SK-N-SH (cell line): ENCODE measurements around the gene OR5B2. TPM values are rescaled to one million over a fixed set of nuclear protein-coding genes. Genes with fewer than 3 reads are reported as not detected.

Experiments
- CTCF ChIA-PET: fragments of 300-600, 350-600 bp; formaldehyde crosslinking; extraction: SDS; loops from one replicate; lab custom pipeline; 2021; lab: Yijun Ruan, JAX
- POLR2A ChIA-PET: fragments of 350-600 bp; sonication (Branson Sonifier 250); formaldehyde crosslinking; extraction: SDS; loops from one replicate; lab custom pipeline; 2020; ENCODE audit warnings: antibody characterized with exemption, inconsistent platforms; lab: Yijun Ruan, JAX
- DNase-seq: peaks from one replicate; pipeline ENCODE4 v3.0.0; 2012
- H2AFZ ChIP-seq: fragments of 200-600 bp; sonication (generic); 2 replicates; pipeline ENCODE4 v1.8.1; 2016; ENCODE audit warnings: antibody characterized with exemption, mild to moderate bottlenecking, low read depth
- H3F3A ChIP-seq: fragments of 200-600 bp; sonication (generic); replicated peaks from 2 replicates; pipeline ENCODE3; 2016; ENCODE audit warnings: antibody characterized with exemption, mild to moderate bottlenecking; ENCODE audit not compliant: insufficient read depth
- H3K27ac ChIP-seq, 2 experiments: fragments of 200-500 bp in 1 of 2; fragments of 200-600 bp in 1 of 2; sonication (Bioruptor generic) in 1 of 2; sonication (generic), shearing (Covaris generic) in 1 of 2; 2 replicates each; pipeline versions ENCODE4 v1.5.1 to v1.6.1; 2014 to 2016; ENCODE audit warnings: low read depth in 2 of 2, inconsistent platforms in 1 of 2, low read length in 1 of 2, mild to moderate bottlenecking in 1 of 2, mixed read lengths in 1 of 2
- H3K27me3 ChIP-seq: fragments of 200-600 bp; sonication (generic), shearing (Covaris generic); 2 replicates; pipeline ENCODE4 v1.6.1; 2016; ENCODE audit warnings: mixed run types; ENCODE audit not compliant: insufficient read depth
- H3K36me3 ChIP-seq, 2 experiments: fragments of 200-500 bp in 1 of 2; fragments of 200-600 bp in 1 of 2; sonication (Bioruptor generic) in 1 of 2; sonication (generic) in 1 of 2; replicated peaks in 1 of 2; 2 replicates each; pipeline versions ENCODE3 to v1.5.1; 2014 to 2016; ENCODE audit warnings: low read length in 1 of 2, mild to moderate bottlenecking in 1 of 2; ENCODE audit not compliant: insufficient read depth in 2 of 2, control insufficient read depth in 1 of 2
- H3K4me1 ChIP-seq, 2 experiments: fragments of 200-500 bp in 1 of 2; fragments of 200-600 bp in 1 of 2; sonication (Bioruptor generic) in 1 of 2; sonication (generic), shearing (Covaris generic) in 1 of 2; 2 replicates each; pipeline versions ENCODE4 v1.5.1 to v1.6.1; 2014 to 2016; ENCODE audit warnings: low read depth in 1 of 2, low read length in 1 of 2, mixed run types in 1 of 2; ENCODE audit not compliant: insufficient read depth in 2 of 2, control insufficient read depth in 1 of 2
- H3K4me2 ChIP-seq: fragments of 200-600 bp; sonication (generic), shearing (Covaris generic); 2 replicates; pipeline ENCODE4 v1.6.1; 2017; ENCODE audit warnings: mixed run types
- H3K4me3 ChIP-seq, 2 experiments: fragments of 200-500 bp in 1 of 2; fragments of 200-600 bp in 1 of 2; sonication (Bioruptor generic) in 1 of 2; sonication (generic), shearing (Covaris generic) in 1 of 2; 2 replicates each; pipeline versions ENCODE4 v1.5.1 to v1.8.1; 2014 to 2016; ENCODE audit warnings: low read depth in 2 of 2, inconsistent platforms in 1 of 2, low read length in 1 of 2, mild to moderate bottlenecking in 1 of 2, mixed read lengths in 1 of 2, moderate library complexity in 1 of 2
- H3K79me2 ChIP-seq: fragments of 200-600 bp; sonication (generic); 2 replicates; pipeline ENCODE4 v1.8.1; 2017; ENCODE audit warnings: mild to moderate bottlenecking; ENCODE audit not compliant: insufficient read depth
- H3K9ac ChIP-seq: fragments of 200-600 bp; sonication (generic); 2 replicates; pipeline ENCODE4 v1.6.1; 2017; ENCODE audit warnings: mixed run types
- H3K9me2 ChIP-seq: fragments of 200-600 bp; sonication (generic); 2 replicates; pipeline ENCODE4 v1.6.1; 2017; ENCODE audit warnings: mixed run types
- H3K9me3 ChIP-seq: fragments of 200-600 bp; sonication (generic); 2 replicates; pipeline ENCODE4 v1.6.1; 2017; ENCODE audit warnings: mixed run types, mild to moderate bottlenecking, moderate library complexity
- H4K20me1 ChIP-seq: fragments of 200-600 bp; sonication (generic); 2 replicates; pipeline ENCODE4 v1.6.1; 2017; ENCODE audit warnings: mild to moderate bottlenecking, mixed run types; ENCODE audit not compliant: insufficient read depth
- EP300 ChIP-seq, 2 experiments: IDR thresholded peaks; 2 replicates each; pipeline versions ENCODE4 v1.4.0 to v1.6.1; 2012; ENCODE audit warnings: borderline replicate concordance in 1 of 2, low read depth in 1 of 2, low read length in 1 of 2
- FOSL2 ChIP-seq: IDR thresholded peaks from 2 replicates; pipeline ENCODE4 v1.4.0; 2012; ENCODE audit warnings: low read depth, mild to moderate bottlenecking, moderate library complexity, borderline replicate concordance
- JUND ChIP-seq: IDR thresholded peaks from 2 replicates; pipeline ENCODE4 v1.4.0; 2012
- MAX ChIP-seq: IDR thresholded peaks from 2 replicates; pipeline ENCODE4 v1.4.0; 2012; ENCODE audit warnings: low read depth
- MEF2A ChIP-seq: IDR thresholded peaks from 2 replicates; pipeline ENCODE4 v1.4.0; 2012; ENCODE audit warnings: low read depth, borderline replicate concordance
- MXI1 ChIP-seq: IDR thresholded peaks from 2 replicates; pipeline ENCODE4 v1.6.1; 2012; ENCODE audit warnings: mild to moderate bottlenecking, low read depth, low read length, improper control_type of control experiment
- NFIC ChIP-seq: IDR thresholded peaks from 2 replicates; pipeline ENCODE4 v1.4.0; 2012; ENCODE audit warnings: borderline replicate concordance
- NRF1 ChIP-seq: IDR thresholded peaks from 2 replicates; pipeline ENCODE4 v1.6.1; 2012; ENCODE audit warnings: low read depth, mild to moderate bottlenecking, low read length
- POLR2AphosphoS5 ChIP-seq: IDR thresholded peaks from 2 replicates; pipeline ENCODE4 v1.6.1; 2012; ENCODE audit warnings: low read depth, low read length
- RAD21 ChIP-seq: IDR thresholded peaks from 2 replicates; pipeline ENCODE4 v1.6.1; 2012; ENCODE audit warnings: mild to moderate bottlenecking, low read length
- RCOR1 ChIP-seq: fragments of 150-350 bp; IDR thresholded peaks from 2 replicates; pipeline ENCODE4 v1.6.1; 2017; ENCODE audit warnings: antibody characterized with exemption, low read length
- RXRA ChIP-seq: IDR thresholded peaks from 2 replicates; pipeline ENCODE4 v1.4.0; 2012; ENCODE audit warnings: low read depth, mild to moderate bottlenecking, borderline replicate concordance
- SIN3A ChIP-seq: IDR thresholded peaks from 2 replicates; pipeline ENCODE4 v1.6.1; 2012; ENCODE audit warnings: low read depth, mild to moderate bottlenecking, low read length, moderate library complexity, borderline replicate concordance
- SMC3 ChIP-seq: IDR thresholded peaks from 2 replicates; pipeline ENCODE4 v1.6.1; 2012; ENCODE audit warnings: low read depth, low read length, improper control_type of control experiment
- TEAD4 ChIP-seq: IDR thresholded peaks from 2 replicates; pipeline ENCODE4 v1.4.0; 2012; ENCODE audit warnings: mild to moderate bottlenecking, borderline replicate concordance; ENCODE audit not compliant: insufficient read depth
- YY1 ChIP-seq: IDR thresholded peaks from 2 replicates; pipeline ENCODE4 v1.4.0; 2012; ENCODE audit warnings: low read depth, mild to moderate bottlenecking
- ZBTB33 ChIP-seq: IDR thresholded peaks from 2 replicates; pipeline ENCODE4 v1.4.0; 2012; ENCODE audit warnings: low read depth, borderline replicate concordance
- WGBS: methylation state at CpG from one replicate; pipeline ENCODE4 v1.1.6; 2017; ENCODE audit warnings: low lambda C conversion rate; 5-methylcytosine and 5-hydroxymethylcytosine counted together
- polyA plus RNA-seq, 3 experiments: library from polyadenylated mRNA; depleted of rRNA; stranded (reverse); fragments of >200 nt; gene quantifications; 2 replicates each; pipeline ENCODE4 v1.2.3, GENCODE V29; 2012
- TF ChIP-seq, protein P1 (sequence below): IDR thresholded peaks from 2 replicates; pipeline ENCODE4 v1.6.1; 2012; ENCODE audit warnings: mild to moderate bottlenecking, low read depth, low read length, moderate library complexity
- TF ChIP-seq, protein P2 (sequence below): fragments of 200-600 bp; sonication (generic); IDR thresholded peaks from 2 replicates; pipeline ENCODE4 v1.6.1; 2017; ENCODE audit warnings: antibody characterized with exemption, mild to moderate bottlenecking, moderate library complexity

OR5B2 gene
- polyA plus RNA-seq, 1 of the 3 experiments (the other 2 are of a cell fraction): not detected

GRCh38 chr11:58395581-58395980, 32.3 kb downstream of the OR5B2 start:
- no peak overlapping the region for H3K4me2 ChIP-seq
- DNase-seq: no peak
- no peak overlapping the region for H2AFZ ChIP-seq
- H3K27me3 ChIP-seq: no peaks in the 10 kb centered on the region
- H3K4me3 ChIP-seq: no peak overlapping the region
- ChIA-PET POLR2A (no interaction called here), CTCF (no interaction called here)
- no peak overlapping the region for H3K9ac ChIP-seq
- WGBS: 21% methylated on average over 2 of the region's 2 CpGs
- H4K20me1 ChIP-seq: no peaks in the 10 kb centered on the region
- peaks cover 19% of the 10 kb centered on the region for H3F3A ChIP-seq
- TF ChIP-seq, protein P1, sequence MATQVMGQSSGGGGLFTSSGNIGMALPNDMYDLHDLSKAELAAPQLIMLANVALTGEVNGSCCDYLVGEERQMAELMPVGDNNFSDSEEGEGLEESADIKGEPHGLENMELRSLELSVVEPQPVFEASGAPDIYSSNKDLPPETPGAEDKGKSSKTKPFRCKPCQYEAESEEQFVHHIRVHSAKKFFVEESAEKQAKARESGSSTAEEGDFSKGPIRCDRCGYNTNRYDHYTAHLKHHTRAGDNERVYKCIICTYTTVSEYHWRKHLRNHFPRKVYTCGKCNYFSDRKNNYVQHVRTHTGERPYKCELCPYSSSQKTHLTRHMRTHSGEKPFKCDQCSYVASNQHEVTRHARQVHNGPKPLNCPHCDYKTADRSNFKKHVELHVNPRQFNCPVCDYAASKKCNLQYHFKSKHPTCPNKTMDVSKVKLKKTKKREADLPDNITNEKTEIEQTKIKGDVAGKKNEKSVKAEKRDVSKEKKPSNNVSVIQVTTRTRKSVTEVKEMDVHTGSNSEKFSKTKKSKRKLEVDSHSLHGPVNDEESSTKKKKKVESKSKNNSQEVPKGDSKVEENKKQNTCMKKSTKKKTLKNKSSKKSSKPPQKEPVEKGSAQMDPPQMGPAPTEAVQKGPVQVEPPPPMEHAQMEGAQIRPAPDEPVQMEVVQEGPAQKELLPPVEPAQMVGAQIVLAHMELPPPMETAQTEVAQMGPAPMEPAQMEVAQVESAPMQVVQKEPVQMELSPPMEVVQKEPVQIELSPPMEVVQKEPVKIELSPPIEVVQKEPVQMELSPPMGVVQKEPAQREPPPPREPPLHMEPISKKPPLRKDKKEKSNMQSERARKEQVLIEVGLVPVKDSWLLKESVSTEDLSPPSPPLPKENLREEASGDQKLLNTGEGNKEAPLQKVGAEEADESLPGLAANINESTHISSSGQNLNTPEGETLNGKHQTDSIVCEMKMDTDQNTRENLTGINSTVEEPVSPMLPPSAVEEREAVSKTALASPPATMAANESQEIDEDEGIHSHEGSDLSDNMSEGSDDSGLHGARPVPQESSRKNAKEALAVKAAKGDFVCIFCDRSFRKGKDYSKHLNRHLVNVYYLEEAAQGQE: no peak
- TF ChIP-seq RXRA (no peak), NFIC (no peak), MAX (no peak)
- TF ChIP-seq, all 33 proteins: peak for 0
- Histone ChIP-seq H3K36me3 (no peaks in the 10 kb centered on the region), H3K27ac (no peak overlapping the region), H3K9me2 (no peaks in the 10 kb centered on the region), H3K79me2 (no peaks in the 10 kb centered on the region), H3K4me1 (peaks cover 0 to 11% of the 10 kb centered on the region in 2 experiments; a peak in 1 of 4 replicates), H3K9me3 (peaks cover 9% of the 10 kb centered on the region; the same call in 1 of the 2 replicates)

DNA sequence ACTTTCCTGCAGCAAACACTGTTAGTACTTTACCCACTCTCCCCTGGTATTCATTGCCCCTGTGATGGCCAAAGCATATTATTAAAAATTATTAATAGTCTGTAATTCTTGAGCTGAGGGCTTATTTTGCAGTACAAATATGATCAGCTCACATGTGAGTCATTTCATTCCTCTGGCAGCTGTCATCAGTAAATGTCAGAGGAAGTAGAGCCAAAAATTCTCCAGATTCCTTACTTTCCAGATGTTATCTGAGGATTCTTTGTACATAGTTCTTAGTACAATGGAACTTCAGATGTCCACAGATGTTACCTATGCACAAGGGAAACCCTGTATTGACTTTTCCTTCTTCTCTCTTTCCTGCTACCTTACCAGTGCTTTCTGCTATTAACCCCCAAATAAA, 33.7 kb downstream of the OR5B2 start:
- peaks cover 0 to 11% of the 10 kb centered on the region in 2 experiments; a peak in 1 of 4 replicates for H3K4me1 ChIP-seq
- H3K4me3 ChIP-seq: no peak overlapping the region
- no peaks in the 10 kb centered on the region for H3K79me2 ChIP-seq
- POLR2A ChIA-PET: no interaction called here
- H3K9me2 ChIP-seq: no peaks in the 10 kb centered on the region
- H3K27ac ChIP-seq: peak overlapping the region in 1 of 2 experiments; percentile 34; a peak in 2 of 4 replicates
- H3K9ac ChIP-seq: no peak overlapping the region
- H3K4me2 ChIP-seq: no peak overlapping the region
- H4K20me1 ChIP-seq: no peaks in the 10 kb centered on the region
- H3K9me3 ChIP-seq: peaks cover 9% of the 10 kb centered on the region; the same call in 1 of the 2 replicates
- no peak overlapping the region for H2AFZ ChIP-seq
- DNase-seq: no peak
- H3K27me3 ChIP-seq: no peaks in the 10 kb centered on the region
- H3K36me3 ChIP-seq: no peaks in the 10 kb centered on the region
- CTCF ChIA-PET: no interaction called here
- peaks cover 19% of the 10 kb centered on the region for H3F3A ChIP-seq
- TF ChIP-seq TEAD4 (peak; percentile 82), JUND (peak; percentile 80), NFIC (peak; percentile 81), MEF2A (0 out of 2 replicates have a peak, but pooled peaks have one; percentile 18), RXRA (no peak), MXI1 (no peak), ZBTB33 (no peak), RCOR1 (no peak), NRF1 (no peak), POLR2AphosphoS5 (peak; percentile 34; the same call in 1 of the 2 replicates), RAD21 (no peak), MAX (no peak), YY1 (no peak), SMC3 (no peak), SIN3A (no peak), FOSL2 (peak; percentile 84; the same call in 1 of the 2 replicates), EP300 (IDR thresholded peaks at IDR 0.05; ENCODE audit: borderline replicate concordance in 1 of 2, low read depth in 1 of 2, low read length in 1 of 2) (peak in 1 of 2 experiments; percentile 80; a peak in 2 of 4 replicates)
- TF ChIP-seq, protein P2, sequence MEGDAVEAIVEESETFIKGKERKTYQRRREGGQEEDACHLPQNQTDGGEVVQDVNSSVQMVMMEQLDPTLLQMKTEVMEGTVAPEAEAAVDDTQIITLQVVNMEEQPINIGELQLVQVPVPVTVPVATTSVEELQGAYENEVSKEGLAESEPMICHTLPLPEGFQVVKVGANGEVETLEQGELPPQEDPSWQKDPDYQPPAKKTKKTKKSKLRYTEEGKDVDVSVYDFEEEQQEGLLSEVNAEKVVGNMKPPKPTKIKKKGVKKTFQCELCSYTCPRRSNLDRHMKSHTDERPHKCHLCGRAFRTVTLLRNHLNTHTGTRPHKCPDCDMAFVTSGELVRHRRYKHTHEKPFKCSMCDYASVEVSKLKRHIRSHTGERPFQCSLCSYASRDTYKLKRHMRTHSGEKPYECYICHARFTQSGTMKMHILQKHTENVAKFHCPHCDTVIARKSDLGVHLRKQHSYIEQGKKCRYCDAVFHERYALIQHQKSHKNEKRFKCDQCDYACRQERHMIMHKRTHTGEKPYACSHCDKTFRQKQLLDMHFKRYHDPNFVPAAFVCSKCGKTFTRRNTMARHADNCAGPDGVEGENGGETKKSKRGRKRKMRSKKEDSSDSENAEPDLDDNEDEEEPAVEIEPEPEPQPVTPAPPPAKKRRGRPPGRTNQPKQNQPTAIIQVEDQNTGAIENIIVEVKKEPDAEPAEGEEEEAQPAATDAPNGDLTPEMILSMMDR: no peak
